Effector CD4-positive, alpha-beta T cell (primary cell): ENCODE data around the gene ARSK.

Experiments
- DNase-seq: peaks from one replicate; pipeline ENCODE4 v3.0.0-alpha.2; 2020
- total RNA-seq: gene quantifications from one replicate; lab custom pipeline; 2026; lab: John Stamatoyannopoulos, UW

ARSK gene
- 8.1 reads per million, percentile 28 among the genes with 10 or more reads in this experiment for total RNA-seq

GRCh38 chr5:95554647-95555548, at the start of gene ARSK, which contains the start of gene SKIC3:
Gene ARSK (plus strand): TSS chr5:95555101. CDS start chr5:95555279, 178 bp downstream.
Gene SKIC3 (minus strand): TSS chr5:95554977. CDS start chr5:95547150, 7,827 bp downstream.
- DNase-seq = peak; percentile 86

- DNase-seq = no peak
Observed at GRCh38 chr5:95508550-95508949, 46.4 kb upstream of the ARSK start.

- no peak for DNase-seq
Observed at GRCh38 chr5:95511606-95512005, 43.3 kb upstream of the ARSK start.

- no peak for DNase-seq
Observed at GRCh38 chr5:95518417-95518816, 36.5 kb upstream of the ARSK start.

GRCh38 chr5:95519151-95519550, 35.8 kb upstream of the ARSK start:
- DNase-seq = no peak

- no peak for DNase-seq
Observed at GRCh38 chr5:95519681-95520080, 35.2 kb upstream of the ARSK start.

- no peak for DNase-seq
Observed at GRCh38 chr5:95520206-95520605, 34.7 kb upstream of the ARSK start.

GRCh38 chr5:95524423-95524822, 30.5 kb upstream of the ARSK start:
- DNase-seq = no peak

GRCh38 chr5:95526871-95527270, 28.0 kb upstream of the ARSK start:
- no peak for DNase-seq

GRCh38 chr5:95528565-95528964, 26.3 kb upstream of the ARSK start:
- DNase-seq = no peak

GRCh38 chr5:95530416-95530815, 24.5 kb upstream of the ARSK start:
- no peak for DNase-seq

- DNase-seq = no peak
Observed at GRCh38 chr5:95531491-95531890, 23.4 kb upstream of the ARSK start.

- DNase-seq = no peak
Observed at GRCh38 chr5:95532415-95532814, 22.5 kb upstream of the ARSK start.

GRCh38 chr5:95533106-95533505, 21.8 kb upstream of the ARSK start:
- DNase-seq = no peak

- DNase-seq = no peak
Observed at GRCh38 chr5:95533761-95534160, 21.1 kb upstream of the ARSK start.

GRCh38 chr5:95537501-95537900, 17.4 kb upstream of the ARSK start:
- no peak for DNase-seq

GRCh38 chr5:95543017-95543705, 11.7 kb upstream of the ARSK start:
- no peak for DNase-seq

- no peak for DNase-seq
Observed at GRCh38 chr5:95549030-95549429, 5.9 kb upstream of the ARSK start.

- no peak for DNase-seq
Observed at GRCh38 chr5:95554331-95554646, 612 bp upstream of the ARSK start.

GRCh38 chr5:95555553-95555952, 652 bp downstream of the ARSK start:
- no peak for DNase-seq

- DNase-seq = no peak
Observed at GRCh38 chr5:95557841-95558240, 2.9 kb downstream of the ARSK start.

GRCh38 chr5:95562282-95562681, 7.4 kb downstream of the ARSK start:
- DNase-seq = no peak

GRCh38 chr5:95563367-95563766, 8.5 kb downstream of the ARSK start:
- DNase-seq = no peak

- no peak for DNase-seq
Observed at GRCh38 chr5:95564450-95564849, 9.5 kb downstream of the ARSK start.
